RWPE2 (cell line): Measurements from ENCODE around the gene SEC24C.

Experiments
- ATAC-seq: fragments of 200-7000 bp; cut with Tn5 transposase; 3 replicates; pipeline ENCODE4 v1.9.1; 2021; ENCODE audit warnings: low read depth
- DNase-seq: peaks from one replicate; pipeline ENCODE4 v3.0.0-alpha.2; 2020; ENCODE audit warnings: low spot score
- H3K27ac ChIP-seq: fragments of 450-650 bp; 2 replicates; pipeline ENCODE4 v1.5.1; 2017; ENCODE audit warnings: mild to moderate bottlenecking; ENCODE audit not compliant: poor library complexity, severe bottlenecking
- H3K27me3 ChIP-seq: fragments of 250-450 bp; sonication (Bioruptor Pico); 2 replicates; pipeline ENCODE4 v1.5.1; 2021; ENCODE audit warnings: mild to moderate bottlenecking, moderate library complexity; ENCODE audit not compliant: insufficient read depth, poor library complexity, severe bottlenecking
- H3K36me3 ChIP-seq: fragments of 250-450 bp; sonication (Bioruptor Pico); 2 replicates; pipeline ENCODE4 v1.5.1; 2020; ENCODE audit warnings: low read depth, mild to moderate bottlenecking, moderate library complexity
- H3K4me1 ChIP-seq: fragments of 250-450 bp; sonication (Bioruptor Pico); 2 replicates; pipeline ENCODE4 v1.5.1; 2021; ENCODE audit warnings: mild to moderate bottlenecking, moderate library complexity; ENCODE audit not compliant: insufficient read depth, poor library complexity, severe bottlenecking
- H3K4me3 ChIP-seq: fragments of 250-450 bp; sonication (Bioruptor Pico); 2 replicates; pipeline ENCODE4 v1.5.1; 2021; ENCODE audit warnings: mild to moderate bottlenecking, moderate library complexity; ENCODE audit not compliant: severe bottlenecking
- H3K9me3 ChIP-seq: fragments of 250-450 bp; sonication (Bioruptor Pico); 2 replicates; pipeline ENCODE4 v1.5.1; 2021; ENCODE audit warnings: mild to moderate bottlenecking, moderate library complexity; ENCODE audit not compliant: severe bottlenecking
- TF ChIP-seq, protein P1 (sequence below): fragments of 450-650 bp; IDR thresholded peaks from one replicate; pipeline ENCODE4 v1.5.1; 2017; ENCODE audit warnings: mild to moderate bottlenecking, moderate library complexity; ENCODE audit not compliant: poor library complexity, severe bottlenecking

The SEC24C gene

DNA sequence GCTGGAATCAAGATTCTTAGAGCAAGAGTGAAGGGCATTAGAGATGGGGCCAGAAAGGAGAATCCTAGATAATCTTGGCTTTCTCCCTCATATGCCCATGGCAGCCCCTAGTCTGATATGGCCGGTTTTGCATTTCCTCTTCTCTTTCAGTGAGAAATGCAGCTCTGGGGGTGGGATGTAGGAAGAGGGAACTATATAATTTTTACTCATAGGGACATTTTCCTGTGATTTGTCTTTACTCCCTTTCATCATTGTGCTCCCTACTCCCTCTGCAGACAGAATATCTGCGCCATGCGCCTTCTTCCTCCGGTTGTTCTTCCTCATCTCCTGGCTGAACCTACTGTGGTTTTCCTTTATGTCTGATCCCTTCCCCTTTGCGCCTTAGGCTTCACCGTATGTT is 20.9 kb downstream of the SEC24C start:
- peaks cover 16% of the 10 kb centered on the region for H3K4me1 ChIP-seq
- H3K4me3 ChIP-seq = no peak overlapping the region
- TF ChIP-seq, protein P1, sequence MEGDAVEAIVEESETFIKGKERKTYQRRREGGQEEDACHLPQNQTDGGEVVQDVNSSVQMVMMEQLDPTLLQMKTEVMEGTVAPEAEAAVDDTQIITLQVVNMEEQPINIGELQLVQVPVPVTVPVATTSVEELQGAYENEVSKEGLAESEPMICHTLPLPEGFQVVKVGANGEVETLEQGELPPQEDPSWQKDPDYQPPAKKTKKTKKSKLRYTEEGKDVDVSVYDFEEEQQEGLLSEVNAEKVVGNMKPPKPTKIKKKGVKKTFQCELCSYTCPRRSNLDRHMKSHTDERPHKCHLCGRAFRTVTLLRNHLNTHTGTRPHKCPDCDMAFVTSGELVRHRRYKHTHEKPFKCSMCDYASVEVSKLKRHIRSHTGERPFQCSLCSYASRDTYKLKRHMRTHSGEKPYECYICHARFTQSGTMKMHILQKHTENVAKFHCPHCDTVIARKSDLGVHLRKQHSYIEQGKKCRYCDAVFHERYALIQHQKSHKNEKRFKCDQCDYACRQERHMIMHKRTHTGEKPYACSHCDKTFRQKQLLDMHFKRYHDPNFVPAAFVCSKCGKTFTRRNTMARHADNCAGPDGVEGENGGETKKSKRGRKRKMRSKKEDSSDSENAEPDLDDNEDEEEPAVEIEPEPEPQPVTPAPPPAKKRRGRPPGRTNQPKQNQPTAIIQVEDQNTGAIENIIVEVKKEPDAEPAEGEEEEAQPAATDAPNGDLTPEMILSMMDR = no peak
- H3K27me3 ChIP-seq = no peaks in the 10 kb centered on the region
- no peak for DNase-seq
- no peaks in the 10 kb centered on the region for H3K9me3 ChIP-seq
- H3K36me3 ChIP-seq = peaks cover 95% of the 10 kb centered on the region
- ATAC-seq = no peak
- no peak overlapping the region for H3K27ac ChIP-seq

DNA sequence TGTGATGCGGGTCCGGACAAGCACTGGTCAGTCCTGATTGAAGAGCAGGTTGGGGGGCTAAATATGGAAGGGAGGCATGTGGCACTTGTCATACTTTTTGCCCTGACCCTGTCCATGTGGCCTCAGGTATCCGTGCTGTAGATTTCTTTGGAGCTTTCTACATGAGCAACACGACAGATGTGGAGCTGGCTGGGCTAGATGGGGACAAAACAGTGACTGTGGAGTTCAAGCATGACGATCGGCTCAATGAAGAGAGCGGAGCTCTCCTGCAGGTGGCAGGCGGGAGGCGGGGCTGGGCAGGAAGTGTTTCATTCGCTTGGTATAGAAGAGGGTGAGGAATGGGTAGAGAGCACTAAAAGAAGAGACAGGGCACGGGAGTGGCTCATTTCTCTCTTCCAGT is 24.7 kb downstream of the SEC24C start:
- H3K27me3 ChIP-seq = no peaks in the 10 kb centered on the region
- no peak overlapping the region for H3K27ac ChIP-seq
- no peak for ATAC-seq
- no peak overlapping the region for H3K4me3 ChIP-seq
- no peak for DNase-seq
- TF ChIP-seq, protein P1 = no peak
- H3K9me3 ChIP-seq = no peaks in the 10 kb centered on the region
- H3K36me3 ChIP-seq = peaks cover 76% of the 10 kb centered on the region
- peaks cover 3% of the 10 kb centered on the region for H3K4me1 ChIP-seq

DNA sequence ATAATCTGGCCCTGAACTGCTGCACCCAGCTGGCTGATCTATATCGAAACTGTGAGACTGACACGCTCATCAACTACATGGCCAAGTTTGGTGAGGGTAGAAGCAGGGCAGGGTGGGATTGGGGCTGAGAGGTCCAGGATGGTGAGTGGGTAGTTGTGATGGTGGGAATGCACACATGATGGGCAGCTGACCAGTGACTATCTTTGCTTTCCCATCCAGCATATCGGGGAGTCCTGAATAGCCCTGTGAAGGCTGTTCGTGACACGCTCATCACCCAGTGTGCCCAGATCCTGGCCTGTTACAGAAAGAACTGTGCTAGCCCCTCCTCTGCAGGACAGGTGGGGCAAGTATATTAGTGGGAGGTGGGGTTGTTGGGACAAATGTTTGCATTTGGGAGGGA is 25.2 kb downstream of the SEC24C start:
- peaks cover 72% of the 10 kb centered on the region for H3K36me3 ChIP-seq
- ATAC-seq = no peak
- H3K9me3 ChIP-seq = no peaks in the 10 kb centered on the region
- no peak for DNase-seq
- no peak overlapping the region for H3K27ac ChIP-seq
- H3K4me3 ChIP-seq = no peak overlapping the region
- peaks cover 3% of the 10 kb centered on the region for H3K4me1 ChIP-seq
- TF ChIP-seq, protein P1 = no peak
- H3K27me3 ChIP-seq = no peaks in the 10 kb centered on the region

DNA sequence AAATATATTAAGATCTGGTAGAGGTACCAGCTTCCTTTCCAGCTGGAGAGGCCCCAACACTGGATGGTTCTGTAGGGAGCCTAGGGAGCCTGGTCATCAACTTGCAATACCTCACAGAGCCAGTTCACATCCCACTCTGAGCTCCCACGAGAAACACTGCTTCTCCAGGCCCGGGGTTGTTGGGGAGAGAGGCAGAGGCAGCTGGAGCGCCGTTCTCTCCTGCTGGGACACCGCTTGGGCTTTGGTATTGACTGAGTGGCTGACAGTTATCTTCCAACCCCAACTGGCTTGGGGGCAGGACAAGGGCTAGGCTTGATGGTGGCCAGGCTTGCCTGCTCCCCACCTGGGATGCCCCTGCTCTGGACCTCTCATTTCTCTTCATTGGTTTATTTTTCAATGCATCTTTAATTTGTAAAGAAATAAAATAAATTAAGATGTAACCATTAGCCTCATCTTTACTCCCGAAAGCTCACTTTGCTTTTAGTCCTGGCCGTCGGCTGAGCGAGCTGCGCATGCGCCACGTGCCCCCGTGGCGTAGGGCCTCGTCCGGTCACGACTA is 27.6 kb downstream of the SEC24C start:
- H3K27me3 ChIP-seq = no peaks in the 10 kb centered on the region
- peak overlapping the region; percentile 90 for H3K27ac ChIP-seq
- TF ChIP-seq, protein P1 = no peak
- H3K4me3 ChIP-seq = peak overlapping the region; percentile 52
- DNase-seq = no peak
- peak; percentile 2; the same call in 1 of the 3 replicates for ATAC-seq
- H3K36me3 ChIP-seq = peaks cover 72% of the 10 kb centered on the region
- no peaks in the 10 kb centered on the region for H3K9me3 ChIP-seq
- peaks cover 10% of the 10 kb centered on the region for H3K4me1 ChIP-seq
